Measurements from ENCODE around the gene HDGFL1.
A peak's percentile ranks its signal among the peaks of the same experiment; 100 is the strongest.

HDGFL1 gene

GRCh38 chr6:22590423-22590822 lies 21.1 kb downstream of the HDGFL1 start:
- DNase-seq (ENCODE audit: low spot score) = no peak

- no peak for DNase-seq (ENCODE audit: low spot score)
Observed at GRCh38 chr6:22593895-22594294, 24.5 kb downstream of the HDGFL1 start.

- no peak for DNase-seq (ENCODE audit: low spot score)
Observed at GRCh38 chr6:22596011-22596410, 26.6 kb downstream of the HDGFL1 start.

GRCh38 chr6:22598339-22598738 lies 29.0 kb downstream of the HDGFL1 start:
- DNase-seq (ENCODE audit: low spot score) = no peak

GRCh38 chr6:22600059-22600458 lies 30.7 kb downstream of the HDGFL1 start:
- DNase-seq (ENCODE audit: low spot score) = no peak

GRCh38 chr6:22601984-22602383 lies 32.6 kb downstream of the HDGFL1 start:
- no peak for DNase-seq (ENCODE audit: low spot score)

- DNase-seq (ENCODE audit: low spot score) = no peak
Observed at GRCh38 chr6:22605736-22606135, 36.4 kb downstream of the HDGFL1 start.

- no peak for DNase-seq (ENCODE audit: low spot score)
Observed at GRCh38 chr6:22610127-22610526, 40.8 kb downstream of the HDGFL1 start.

GRCh38 chr6:22612236-22612635 lies 42.9 kb downstream of the HDGFL1 start:
- no peak for DNase-seq (ENCODE audit: low spot score)

- no peak for DNase-seq (ENCODE audit: low spot score)
Observed at GRCh38 chr6:22613051-22613450, 43.7 kb downstream of the HDGFL1 start.

GRCh38 chr6:22613695-22614094 lies 44.3 kb downstream of the HDGFL1 start:
- DNase-seq (ENCODE audit: low spot score) = peak; percentile 61

- DNase-seq (ENCODE audit: low spot score) = no peak
Observed at GRCh38 chr6:22614547-22614946, 45.2 kb downstream of the HDGFL1 start.

- no peak for DNase-seq (ENCODE audit: low spot score)
Observed at GRCh38 chr6:22621028-22621427, 51.7 kb downstream of the HDGFL1 start.
